Brain microvascular endothelial cell (primary cell): ENCODE measurements around the gene TMEM208.

Source experiments
- DNase-seq: peaks from one replicate; pipeline ENCODE4 v3.0.0-alpha.2; 2020
- H3K27ac ChIP-seq: fragments of 250-450 bp; sonication (Bioruptor Pico); 2 replicates; pipeline ENCODE4 v1.5.1; 2020; ENCODE audit warnings: mild to moderate bottlenecking, moderate library complexity
- H3K27me3 ChIP-seq: fragments of 250-450 bp; sonication (Bioruptor Pico); replicated peaks from 2 replicates; pipeline ENCODE4 v1.5.1; 2020; ENCODE audit warnings: mild to moderate bottlenecking
- H3K36me3 ChIP-seq: fragments of 250-450 bp; sonication (Bioruptor Pico); replicated peaks from 2 replicates; pipeline ENCODE4 v1.5.1; 2020; ENCODE audit warnings: mild to moderate bottlenecking
- H3K4me3 ChIP-seq: 2 replicates; pipeline ENCODE4 v1.5.1; 2011; ENCODE audit warnings: low read depth, mild to moderate bottlenecking, control low read depth, low read length, moderate library complexity
- CTCF ChIP-seq: IDR thresholded peaks from 2 replicates; pipeline ENCODE4 v1.5.1; 2011; ENCODE audit warnings: low read depth, mild to moderate bottlenecking, moderate library complexity, low read length, control low read depth, inconsistent platforms; ENCODE audit errors: missing control alignments
- in situ Hi-C: cut with HindIII; loops from 2 replicates; pipeline ENCODE4 v1.10.0; 2017; ENCODE audit warnings: low sequenced_read_pairs, low pct_ligation_motif_present

TMEM208 gene

GRCh38 chr16:67264277-67264676 lies 37.3 kb downstream of the TMEM208 start:
- no peak overlapping the region for H3K27ac ChIP-seq
- H3K4me3 ChIP-seq, result no peak overlapping the region
- H3K27me3 ChIP-seq, result no peaks in the 10 kb centered on the region
- no peak for DNase-seq
- in situ Hi-C loops, result no loop called here
- TF ChIP-seq CTCF, result peak; percentile 58
- H3K36me3 ChIP-seq, result no peaks in the 10 kb centered on the region

- no peak overlapping the region for H3K27ac ChIP-seq
- in situ Hi-C loops, result no loop called here
- no peak for TF ChIP-seq CTCF
- no peak for DNase-seq
- H3K4me3 ChIP-seq, result no peak overlapping the region
- H3K27me3 ChIP-seq, result no peaks in the 10 kb centered on the region
- H3K36me3 ChIP-seq, result no peaks in the 10 kb centered on the region
Observed at GRCh38 chr16:67264866-67265265, 37.9 kb downstream of the TMEM208 start.

GRCh38 chr16:67265834-67266233 lies 38.9 kb downstream of the TMEM208 start:
- Histone ChIP-seq H3K36me3 (no peaks in the 10 kb centered on the region), H3K27ac (no peak overlapping the region), H3K27me3 (no peaks in the 10 kb centered on the region), H3K4me3 (no peak overlapping the region)
- DNase-seq, result no peak
- in situ Hi-C loops, result no loop called here
- no peak for TF ChIP-seq CTCF

- peak; percentile 96 for DNase-seq
- Histone ChIP-seq H3K36me3 (no peaks in the 10 kb centered on the region), H3K27me3 (no peaks in the 10 kb centered on the region), H3K4me3 (no peak overlapping the region), H3K27ac (peak overlapping the region; percentile 13)
- in situ Hi-C loops, result no loop called here
- no peak for TF ChIP-seq CTCF
Observed at GRCh38 chr16:67268136-67268579, 41.2 kb downstream of the TMEM208 start.

GRCh38 chr16:67269766-67270165 lies 42.8 kb downstream of the TMEM208 start:
- Histone ChIP-seq H3K36me3 (no peaks in the 10 kb centered on the region), H3K27me3 (no peaks in the 10 kb centered on the region), H3K4me3 (no peak overlapping the region), H3K27ac (no peak overlapping the region)
- in situ Hi-C loops, result no loop called here
- peak; percentile 28 for DNase-seq
- TF ChIP-seq CTCF, result no peak

- H3K27ac ChIP-seq, result no peak overlapping the region
- H3K4me3 ChIP-seq, result no peak overlapping the region
- no peak for DNase-seq
- no peaks in the 10 kb centered on the region for H3K27me3 ChIP-seq
- H3K36me3 ChIP-seq, result no peaks in the 10 kb centered on the region
- TF ChIP-seq CTCF, result no peak
- in situ Hi-C loops, result no loop called here
Observed at GRCh38 chr16:67270931-67271338, 44.0 kb downstream of the TMEM208 start.
